HCT116 (cell line): Measurements from ENCODE around the gene CDH13. TPM values are rescaled to one million over a fixed set of nuclear protein-coding genes. Genes with fewer than 3 reads are reported as not detected.

Source experiments
- ATAC-seq: fragments of 200-7000 bp; cut with Tn5 transposase; 2 replicates; pipeline ENCODE4 v1.9.1; 2020; ENCODE audit warnings: mild to moderate bottlenecking, moderate library complexity
- BruUV-seq: library from RNA; stranded (reverse); fragments of 400-500 nt; replicated peaks from 2 replicates; lab custom pipeline; 2021; lab: Mats Ljungman, UMichigan
- CTCF ChIA-PET: fragments of 300-600 bp; sonication (Branson Sonifier 250); formaldehyde crosslinking; loops from one replicate; lab custom pipeline; 2021; ENCODE audit warnings: antibody characterized with exemption; lab: Charles Lee
- POLR2A ChIA-PET: fragments of 300-600, 350-600 bp; sonication (Branson Sonifier 250); formaldehyde crosslinking; loops from one replicate; lab custom pipeline; 2021; ENCODE audit warnings: antibody characterized with exemption; lab: Charles Lee
- RAD21 ChIA-PET, 2 experiments: fragments of 300-600 bp; sonication (Branson Sonifier 250); formaldehyde crosslinking; loops; one replicate each; lab custom pipeline; 2023; ENCODE audit warnings: low total read pairs in 2 of 2; ENCODE audit not compliant: uncharacterized antibody in 2 of 2, unreplicated experiment in 2 of 2, low non-redundant PET in 1 of 2; lab: Charles Lee
- DNase-seq: peaks from one replicate; pipeline ENCODE4 v3.0.0-alpha.2; 2010; ENCODE audit warnings: low read depth, low spot score
- H2AFZ ChIP-seq: fragments of 200-600 bp; shearing (Covaris generic), sonication (generic); 2 replicates; pipeline ENCODE4 v1.6.1; 2017; ENCODE audit warnings: low read depth, mixed run types, mixed read lengths, antibody characterized with exemption, low read length; ENCODE audit not compliant: poor library complexity, severe bottlenecking
- H3K27ac ChIP-seq: 2 replicates; pipeline ENCODE4 v1.5.1; 2012; ENCODE audit warnings: low read depth, low read length
- H3K27me3 ChIP-seq: fragments of 200-600 bp; sonication (generic); 2 replicates; pipeline ENCODE4 v1.6.1; 2016; ENCODE audit warnings: mixed run types, low read length, mixed read lengths; ENCODE audit not compliant: insufficient read depth
- H3K36me3 ChIP-seq, 2 experiments: fragments of 200-500 bp in 1 of 2; fragments of 200-600 bp in 1 of 2; sonication (Bioruptor generic) in 1 of 2; sonication (generic) in 1 of 2; 2 replicates each; pipeline versions ENCODE4 v1.5.1 to v1.6.1; 2014 to 2016; ENCODE audit warnings: low read length in 2 of 2, inconsistent platforms in 1 of 2, mixed read lengths in 1 of 2, mixed run types in 1 of 2; ENCODE audit not compliant: insufficient read depth in 2 of 2, control insufficient read depth in 1 of 2
- H3K4me1 ChIP-seq, 2 experiments: fragments of 200-600 bp in 1 of 2; sonication (generic) in 1 of 2; 2 replicates each; pipeline versions ENCODE4 v1.5.1 to v1.6.1; 2012 to 2017; ENCODE audit warnings: low read length in 2 of 2, inconsistent platforms in 1 of 2, mild to moderate bottlenecking in 1 of 2, mixed read lengths in 1 of 2, mixed run types in 1 of 2, moderate library complexity in 1 of 2; ENCODE audit not compliant: insufficient read depth in 2 of 2, control insufficient read depth in 1 of 2
- H3K4me2 ChIP-seq: fragments of 200-600 bp; sonication (generic); 2 replicates; pipeline ENCODE4 v1.6.1; 2017; ENCODE audit warnings: mixed run types, low read length, mixed read lengths
- H3K4me3 ChIP-seq, 2 experiments: fragments of 200-600 bp in 1 of 2; sonication (generic) in 1 of 2; replicated peaks in 1 of 2; 2 replicates each; pipeline ENCODE4 v1.5.1; 2011 to 2016; ENCODE audit warnings: low read length in 2 of 2, control low read depth in 1 of 2, low read depth in 1 of 2, mild to moderate bottlenecking in 1 of 2, mixed read lengths in 1 of 2, mixed run types in 1 of 2
- H3K79me2 ChIP-seq: fragments of 200-600 bp; sonication (generic); 2 replicates; pipeline ENCODE4 v1.6.1; 2017; ENCODE audit warnings: mild to moderate bottlenecking, mixed run types, low read length, moderate library complexity, mixed read lengths; ENCODE audit not compliant: insufficient read depth
- H3K9ac ChIP-seq: fragments of 200-600 bp; sonication (generic); 2 replicates; pipeline ENCODE4 v1.6.1; 2016; ENCODE audit warnings: low read length, mixed read lengths
- H3K9me2 ChIP-seq: fragments of 200-600 bp; sonication (generic), shearing (Covaris generic); 2 replicates; pipeline ENCODE4 v1.6.1; 2017; ENCODE audit warnings: mixed run types, mild to moderate bottlenecking, moderate library complexity; ENCODE audit not compliant: insufficient read depth
- H3K9me3 ChIP-seq, 2 experiments: fragments of 200-500 bp in 1 of 2; fragments of 200-600 bp in 1 of 2; sonication (Bioruptor generic) in 1 of 2; sonication (generic) in 1 of 2; 2 replicates each; pipeline ENCODE4 v1.6.1; 2014 to 2017; ENCODE audit warnings: low read length in 2 of 2, mixed read lengths in 2 of 2, inconsistent platforms in 1 of 2, low read depth in 1 of 2, mild to moderate bottlenecking in 1 of 2, mixed run types in 1 of 2, moderate library complexity in 1 of 2; ENCODE audit not compliant: control insufficient read depth in 1 of 2, insufficient read depth in 1 of 2
- H4K20me1 ChIP-seq: fragments of 200-600 bp; sonication (generic), shearing (Covaris generic); 2 replicates; pipeline ENCODE4 v1.6.1; 2017; ENCODE audit warnings: mixed run types, mild to moderate bottlenecking, moderate library complexity; ENCODE audit not compliant: insufficient read depth
- ATF3 ChIP-seq: IDR thresholded peaks from 2 replicates; pipeline ENCODE4 v1.6.1; 2012
- CTCF ChIP-seq, 3 experiments: fragments of 200-600 bp in 1 of 3; sonication (generic) in 1 of 3; IDR thresholded peaks in 2 of 3; conservative IDR thresholded peaks in 1 of 3; 2 replicates each; pipeline ENCODE4 v1.5.1; 2012 to 2017; ENCODE audit warnings: low read depth in 2 of 3, low read length in 2 of 3, antibody characterized with exemption in 1 of 3, borderline replicate concordance in 1 of 3, control low read depth in 1 of 3, mild to moderate bottlenecking in 1 of 3, mixed read lengths in 1 of 3, mixed run types in 1 of 3, moderate library complexity in 1 of 3; ENCODE audit not compliant: insufficient read depth in 1 of 3
- EGR1 ChIP-seq: IDR thresholded peaks from 2 replicates; pipeline ENCODE4 v1.6.1; 2012; ENCODE audit warnings: low read depth
- ELF1 ChIP-seq: IDR thresholded peaks from 2 replicates; pipeline ENCODE4 v1.6.1; 2012; ENCODE audit warnings: low read depth, borderline replicate concordance
- EZH2phosphoT487 ChIP-seq: fragments of 200-600 bp; IDR thresholded peaks from 2 replicates; pipeline ENCODE4 v1.6.1; 2018; ENCODE audit warnings: antibody characterized with exemption, borderline replicate concordance
- FOSL1 ChIP-seq: IDR thresholded peaks from 2 replicates; pipeline ENCODE4 v1.6.1; 2012; ENCODE audit warnings: low read depth
- JUND ChIP-seq: IDR thresholded peaks from 2 replicates; pipeline ENCODE4 v1.6.1; 2012
- MAX ChIP-seq: IDR thresholded peaks from 2 replicates; pipeline ENCODE4 v1.6.1; 2012
- POLR2A ChIP-seq: IDR thresholded peaks from 2 replicates; pipeline ENCODE4 v1.7.0; 2011; ENCODE audit warnings: borderline replicate concordance; ENCODE audit not compliant: insufficient read depth, insufficient read length; ENCODE audit errors: extremely low read depth
- POLR2AphosphoS5 ChIP-seq: IDR thresholded peaks from 2 replicates; pipeline ENCODE4 v1.6.1; 2011; ENCODE audit warnings: mild to moderate bottlenecking, low read depth, low read length, moderate library complexity
- REST ChIP-seq: IDR thresholded peaks from 2 replicates; pipeline ENCODE4 v1.6.1; 2012; ENCODE audit warnings: low read depth
- SP1 ChIP-seq: IDR thresholded peaks from 2 replicates; pipeline ENCODE4 v1.6.1; 2012; ENCODE audit warnings: low read depth
- ZBTB33 ChIP-seq: IDR thresholded peaks from 2 replicates; pipeline ENCODE4 v1.6.1; 2011; ENCODE audit warnings: mild to moderate bottlenecking, low read length, moderate library complexity; ENCODE audit not compliant: insufficient replicate concordance; ENCODE audit errors: extremely low read depth
- ZFX ChIP-seq: fragments of 450-650 bp; IDR thresholded peaks from 2 replicates; pipeline ENCODE4 v1.6.1; 2017
- ZNF274 ChIP-seq: fragments of 200-500 bp; sonication (Bioruptor generic); IDR thresholded peaks from 2 replicates; pipeline ENCODE4 v1.6.1; 2014; ENCODE audit warnings: mild to moderate bottlenecking, low read depth, low read length, inconsistent platforms
- intact Hi-C: fragments of 100-400 bp; cut with micrococcal nuclease; formaldehyde crosslinking; loops from 2 replicates; pipeline ENCODE4 v1.10.0; 2022
- total RNA-seq: library from RNA; stranded (reverse); gene quantifications from one replicate; pipeline ENCODE4 v1.2.1, GENCODE V29; 2021; ENCODE audit not compliant: unreplicated experiment

Gene CDH13
- total RNA-seq, 1 experiment from 2014 or later, result not detected

GRCh38 chr16:83244057-83244456 lies 617.3 kb downstream of the CDH13 start:
- ChIA-PET POLR2A (no interaction called here), RAD21 (no interaction called here), CTCF (no interaction called here)
- H3K9ac ChIP-seq, result no peak overlapping the region
- no peak for DNase-seq
- H3K4me1 ChIP-seq, result no peaks in the 10 kb centered on the region
- H3K27me3 ChIP-seq, result no peaks in the 10 kb centered on the region
- intact Hi-C loops, result no loop called here
- H3K9me3 ChIP-seq, result peaks cover 3 to 5% of the 10 kb centered on the region in 2 experiments; a peak in 2 of 4 replicates
- no peak for ATAC-seq
- H3K27ac ChIP-seq, result no peak overlapping the region
- no peak overlapping the region for H3K4me2 ChIP-seq
- H3K9me2 ChIP-seq, result no peaks in the 10 kb centered on the region
- TF ChIP-seq REST (no peak), ZFX (no peak), EGR1 (no peak), ZNF274 (no peak), ZBTB33 (no peak), JUND (no peak), POLR2A (no peak), CTCF (IDR thresholded peaks at IDR 0.05 in 2 of 3, conservative IDR thresholded peaks at IDR 0.05 in 1 of 3; ENCODE audit: borderline replicate concordance in 1 of 3, insufficient read depth in 1 of 3, low read depth in 2 of 3, low read length in 2 of 3) (no peak), POLR2AphosphoS5 (no peak), EZH2phosphoT487 (no peak), FOSL1 (no peak), SP1 (no peak), ATF3 (no peak), MAX (no peak), ELF1 (no peak)
- H3K79me2 ChIP-seq, result no peaks in the 10 kb centered on the region
- H3K36me3 ChIP-seq, result no peaks in the 10 kb centered on the region
- no peak overlapping the region for H2AFZ ChIP-seq
- H3K4me3 ChIP-seq, result no peak overlapping the region
- H4K20me1 ChIP-seq, result no peaks in the 10 kb centered on the region
- no TSS peak for BruUV-seq
